Activated CD8-positive, alpha-beta memory T cell treated with anti-CD3 and anti-CD28 coated beads for 48 hours (primary cell): ENCODE results near the gene RAPGEF5.

Experiments
- DNase-seq, 3 experiments: peaks; one replicate each; pipeline ENCODE4 v3.0.0-alpha.2; 2020; ENCODE audit warnings: low read depth in 2 of 3, low spot score in 2 of 3

The RAPGEF5 gene

GRCh38 chr7:22167482-22167881 lies 189.5 kb downstream of the RAPGEF5 start:
- no peak for DNase-seq

DNA sequence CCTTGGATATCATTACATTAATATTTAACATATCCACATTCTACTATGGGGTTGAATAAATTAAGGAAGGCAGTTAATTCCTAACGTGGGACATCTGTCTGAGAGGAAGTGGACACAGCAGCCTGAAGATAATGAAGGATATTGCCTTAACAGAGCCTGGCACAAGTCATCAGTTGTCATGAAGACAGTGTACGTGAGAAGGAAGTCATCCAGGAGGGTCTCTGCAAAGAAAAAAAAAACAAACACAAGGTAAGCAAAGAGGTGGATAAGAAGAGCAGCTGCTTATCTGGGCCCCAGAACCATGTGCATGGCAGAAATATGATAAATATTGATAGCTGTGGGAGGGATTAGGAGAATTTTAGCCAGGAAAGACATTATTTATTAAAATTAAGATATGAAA lies 190.0 kb downstream of the RAPGEF5 start:
- DNase-seq = no peak

DNA sequence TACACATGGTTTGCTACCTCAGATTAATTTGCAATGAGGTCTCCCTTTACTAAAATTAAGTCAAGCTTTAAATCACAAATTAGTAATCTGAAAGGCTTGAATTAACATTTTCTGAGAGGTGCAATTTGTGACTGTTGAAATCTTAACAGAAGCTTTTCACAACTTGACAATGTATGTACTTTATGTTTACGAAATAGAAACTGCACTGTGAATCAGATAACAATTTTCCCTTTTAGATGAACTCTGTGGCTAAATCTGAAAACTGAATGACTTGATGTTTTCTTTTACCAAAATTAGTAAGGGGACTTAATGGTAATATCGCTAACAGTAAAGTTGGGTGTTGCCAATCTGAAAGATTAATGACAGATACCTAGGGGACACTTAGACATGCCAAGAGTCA lies 197.6 kb downstream of the RAPGEF5 start:
- no peak for DNase-seq

GRCh38 chr7:22157552-22157951 lies 199.4 kb downstream of the RAPGEF5 start:
- no peak for DNase-seq

- DNase-seq = no peak
Measured at GRCh38 chr7:22156205-22156604, 200.7 kb downstream of the RAPGEF5 start.

GRCh38 chr7:22154143-22154529 lies 202.8 kb downstream of the RAPGEF5 start:
- no peak for DNase-seq

- no peak for DNase-seq
Measured at GRCh38 chr7:22153432-22154142, 203.4 kb downstream of the RAPGEF5 start.

GRCh38 chr7:22152690-22153089 lies 204.3 kb downstream of the RAPGEF5 start:
- no peak for DNase-seq

DNA sequence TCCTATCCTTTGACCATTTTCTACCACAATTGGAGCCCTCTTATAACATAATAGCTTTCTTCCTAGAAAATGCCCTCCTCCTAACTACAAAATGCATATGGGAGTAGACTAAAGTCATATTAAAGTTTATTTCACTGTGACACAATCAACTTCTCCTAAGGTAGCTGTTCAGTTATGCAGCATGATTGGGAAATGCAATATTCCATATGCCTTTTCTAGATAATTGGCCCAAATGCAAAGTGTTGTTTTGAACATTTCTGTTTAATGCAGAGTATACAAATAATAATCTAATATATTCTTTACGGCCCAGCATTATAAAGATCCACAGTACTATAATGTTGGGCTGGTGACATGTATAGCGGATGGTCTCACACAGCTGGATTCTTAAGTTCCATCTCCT lies 205.1 kb downstream of the RAPGEF5 start:
- DNase-seq = no peak

GRCh38 chr7:22150221-22150620 lies 206.7 kb downstream of the RAPGEF5 start:
- no peak for DNase-seq

DNA sequence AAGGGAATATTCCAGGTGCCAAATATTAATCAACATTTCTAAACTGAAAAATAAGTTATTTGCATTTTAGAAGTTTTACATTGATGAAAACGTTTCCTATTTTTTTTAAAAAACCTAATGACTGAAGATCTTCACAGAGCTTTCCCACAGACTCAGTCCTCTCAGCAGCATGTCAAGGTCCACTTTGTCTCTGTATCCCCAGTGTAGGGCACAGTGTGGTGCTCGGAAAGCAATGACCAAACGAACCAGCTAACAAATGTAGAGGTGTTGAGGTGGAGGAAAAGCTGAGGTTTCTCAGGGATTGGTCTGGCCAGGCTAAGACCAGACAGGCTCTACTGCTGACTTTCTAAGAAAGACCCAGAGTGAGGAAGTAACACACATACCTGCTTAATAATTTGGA lies 209.1 kb downstream of the RAPGEF5 start:
- no peak for DNase-seq

DNA sequence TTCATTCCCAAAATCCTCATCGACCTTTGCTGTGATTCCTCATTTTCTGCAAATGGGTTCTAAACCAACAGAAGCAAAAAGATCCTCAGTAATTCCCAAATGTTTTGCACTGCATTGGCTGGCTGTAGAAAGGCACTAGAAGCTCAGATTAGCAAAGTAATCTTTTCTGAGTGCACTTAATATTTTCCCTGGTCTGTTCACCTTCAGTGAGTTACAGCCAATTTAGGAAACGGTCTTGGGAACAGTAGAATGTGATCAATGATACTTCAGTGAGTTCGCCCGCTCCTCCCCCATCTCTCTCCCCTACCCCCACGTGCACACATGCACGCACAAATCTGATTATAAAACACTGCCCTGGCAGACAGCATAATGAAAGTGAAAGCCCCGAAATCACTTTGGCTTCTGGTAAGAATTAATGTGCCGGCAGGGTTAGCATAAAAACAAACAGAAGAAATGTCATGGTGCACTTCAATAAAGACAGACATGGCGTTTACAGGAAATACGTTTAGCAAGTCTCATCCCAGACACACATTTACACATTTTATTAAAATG lies 209.9 kb downstream of the RAPGEF5 start:
- DNase-seq = no peak

DNA sequence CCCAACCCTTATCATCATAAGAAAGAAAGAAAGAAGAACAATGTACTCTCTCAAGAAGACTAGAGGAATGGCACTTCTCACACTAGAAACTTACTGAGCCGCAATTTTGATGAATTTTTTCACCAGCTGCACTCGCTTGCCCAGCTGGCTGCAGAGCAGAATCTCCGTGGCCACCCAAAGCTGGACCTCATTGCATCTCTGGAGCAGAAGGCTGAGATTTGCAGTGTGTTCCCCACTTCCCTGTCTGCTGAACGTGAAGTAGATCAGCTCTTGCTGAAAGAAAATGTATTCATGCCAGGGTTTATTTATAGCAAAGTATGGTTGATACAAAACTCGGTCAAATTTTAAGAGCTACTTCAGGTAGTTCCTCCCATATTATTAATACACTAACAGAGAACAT lies 212.0 kb downstream of the RAPGEF5 start:
- DNase-seq = no peak

GRCh38 chr7:22143491-22143890 lies 213.5 kb downstream of the RAPGEF5 start:
- no peak for DNase-seq

- DNase-seq = no peak
Measured at GRCh38 chr7:22142572-22142971, 214.4 kb downstream of the RAPGEF5 start.

- no peak for DNase-seq
Measured at GRCh38 chr7:22141355-22141754, 215.6 kb downstream of the RAPGEF5 start.

DNA sequence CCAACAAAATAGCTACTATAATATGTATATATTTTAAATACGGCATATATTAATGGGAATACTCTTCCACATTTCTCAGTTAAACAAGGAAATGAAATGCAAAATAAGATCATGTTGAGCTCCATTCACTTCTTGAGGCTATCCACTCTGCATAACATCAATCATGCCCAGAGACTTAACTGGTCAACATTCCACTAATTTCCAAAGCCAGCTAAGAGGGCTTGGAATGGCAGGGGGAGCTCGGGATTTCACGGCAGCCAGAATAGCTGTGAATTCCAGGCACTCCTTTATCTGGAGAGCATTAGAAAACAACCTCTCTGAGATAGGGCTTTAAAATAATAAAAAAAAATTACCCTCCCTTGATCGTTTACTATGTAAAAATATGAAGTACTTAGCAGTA lies 216.4 kb downstream of the RAPGEF5 start:
- no peak for DNase-seq

DNA sequence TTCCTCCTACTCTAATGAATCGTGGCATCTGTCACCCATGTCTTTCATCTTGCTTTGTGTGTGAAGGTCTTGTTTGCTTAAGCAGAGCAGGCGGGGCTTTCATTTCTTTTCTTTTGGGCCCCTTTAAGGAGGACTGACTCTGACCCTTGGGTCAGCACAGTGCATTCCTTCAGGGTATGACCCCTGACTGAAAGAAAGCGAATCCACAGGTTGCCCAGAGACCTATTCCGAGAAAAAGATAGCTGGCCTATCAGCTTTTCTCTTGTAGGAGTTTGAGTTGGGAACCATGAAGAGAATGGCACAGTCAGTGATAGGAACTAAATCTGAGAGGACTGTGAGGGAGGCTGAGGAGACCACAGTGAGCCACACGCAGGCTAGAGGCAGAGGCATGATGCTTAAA lies 218.1 kb downstream of the RAPGEF5 start:
- no peak for DNase-seq

DNA sequence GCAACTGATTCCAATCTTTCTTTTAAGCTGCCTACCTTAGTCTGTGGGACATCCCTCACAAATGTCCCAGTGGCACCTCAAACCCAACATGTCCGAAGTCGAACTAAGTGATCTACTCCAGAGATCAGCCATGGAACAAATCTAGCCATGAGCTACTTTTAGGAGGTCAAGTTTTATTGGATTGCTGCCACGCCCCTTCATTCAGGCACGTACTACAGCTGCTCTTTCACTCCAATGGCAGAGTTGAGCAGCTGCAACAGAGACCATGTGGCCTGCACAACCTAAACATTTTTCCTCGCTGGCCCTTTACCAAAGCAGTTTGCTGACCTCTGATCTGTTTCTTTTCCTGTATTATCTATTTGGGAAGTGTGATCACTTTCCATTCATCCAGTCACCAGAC lies 218.8 kb downstream of the RAPGEF5 start:
- no peak for DNase-seq

GRCh38 chr7:22137466-22137865 lies 219.5 kb downstream of the RAPGEF5 start:
- no peak for DNase-seq

- no peak for DNase-seq
Measured at GRCh38 chr7:22137026-22137425, 219.9 kb downstream of the RAPGEF5 start.

GRCh38 chr7:22129819-22130580 lies 227.0 kb downstream of the RAPGEF5 start:
- no peak for DNase-seq

DNA sequence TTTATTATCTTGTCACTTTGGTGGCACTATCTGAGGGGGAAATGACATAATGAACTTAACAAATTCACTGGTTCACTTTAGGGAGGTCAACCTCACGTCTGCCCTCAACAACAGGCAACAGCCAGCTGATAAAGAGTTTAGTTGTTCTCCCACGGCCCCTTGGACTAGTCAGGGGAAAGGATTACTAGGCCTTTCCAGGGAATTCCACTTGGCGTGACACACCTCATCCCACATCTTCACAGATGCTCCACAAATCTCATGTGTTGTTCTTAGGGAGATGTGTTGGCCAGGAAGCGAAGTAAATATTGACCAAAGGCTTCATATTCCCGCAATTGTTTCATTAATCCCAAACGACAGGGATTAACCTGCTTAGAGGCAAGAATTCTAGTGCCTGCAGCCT lies 227.8 kb downstream of the RAPGEF5 start:
- DNase-seq = no peak
